Panc1 (cell line): ENCODE results near the gene GALNTL6. TPM values are rescaled to one million over a fixed set of nuclear protein-coding genes. Genes with fewer than 3 reads are reported as not detected.

Experiments used
- ATAC-seq: fragments of 200-7000 bp; cut with Tn5 transposase; 2 replicates; pipeline ENCODE4 v1.9.1; 2020; ENCODE audit warnings: mild to moderate bottlenecking, moderate library complexity
- BruUV-seq: library from RNA; stranded (reverse); fragments of 400-500 nt; replicated peaks from 2 replicates; lab custom pipeline; 2021; lab: Mats Ljungman, UMichigan
- CTCF ChIA-PET: fragments of 300-600 bp; sonication (Branson Sonifier 250); formaldehyde crosslinking; loops from one replicate; lab custom pipeline; 2022; ENCODE audit warnings: antibody characterized with exemption; lab: Charles Lee
- POLR2A ChIA-PET: fragments of 300-600 bp; sonication (Branson Sonifier 250); formaldehyde crosslinking; loops from one replicate; lab custom pipeline; 2022; ENCODE audit warnings: antibody characterized with exemption; lab: Charles Lee
- DNase-seq: peaks from one replicate; pipeline ENCODE4 v3.0.0-alpha.2; 2010; ENCODE audit warnings: low read depth, low spot score
- H3K27ac ChIP-seq: 2 replicates; pipeline ENCODE4 v1.5.1; 2011; ENCODE audit warnings: mild to moderate bottlenecking, low read length, inconsistent platforms
- H3K27me3 ChIP-seq: fragments of 200-500 bp; sonication (Bioruptor generic); 2 replicates; pipeline ENCODE4 v1.6.0; 2014; ENCODE audit warnings: low read length, inconsistent platforms; ENCODE audit not compliant: control insufficient read depth, insufficient read depth
- H3K36me3 ChIP-seq: fragments of 200-500 bp; sonication (Bioruptor generic); 2 replicates; pipeline ENCODE4 v1.5.1; 2014; ENCODE audit warnings: inconsistent platforms, mild to moderate bottlenecking, low read length, moderate library complexity; ENCODE audit not compliant: control insufficient read depth, insufficient read depth
- H3K4me1 ChIP-seq: 2 replicates; pipeline ENCODE4 v1.5.1; 2011; ENCODE audit warnings: inconsistent platforms, mild to moderate bottlenecking, low read length, moderate library complexity; ENCODE audit not compliant: control insufficient read depth, insufficient read depth
- H3K4me3 ChIP-seq, 2 experiments: 2 replicates each; pipeline ENCODE4 v1.5.1; 2011 to 2012; ENCODE audit warnings: low read depth in 2 of 2, low read length in 2 of 2, mild to moderate bottlenecking in 2 of 2, inconsistent platforms in 1 of 2, moderate library complexity in 1 of 2
- H3K9me3 ChIP-seq: fragments of 200-500 bp; sonication (Bioruptor generic); 2 replicates; pipeline ENCODE4 v1.5.1; 2014; ENCODE audit warnings: low read depth, mild to moderate bottlenecking, inconsistent platforms, low read length, moderate library complexity; ENCODE audit not compliant: control insufficient read depth, insufficient read depth
- CTCF ChIP-seq: fragments of 450-650 bp; IDR thresholded peaks from 2 replicates; pipeline ENCODE4 v1.5.1; 2017; ENCODE audit warnings: mild to moderate bottlenecking
- POLR2AphosphoS5 ChIP-seq: IDR thresholded peaks from 2 replicates; pipeline ENCODE4 v1.6.1; 2012; ENCODE audit warnings: mild to moderate bottlenecking, low read depth, low read length, moderate library complexity
- REST ChIP-seq, 2 experiments: IDR thresholded peaks; 2 replicates each; pipeline ENCODE4 v1.6.1; 2011 to 2012; ENCODE audit warnings: low read depth in 2 of 2, control low read depth in 1 of 2, low read length in 1 of 2, mild to moderate bottlenecking in 1 of 2, moderate library complexity in 1 of 2; ENCODE audit not compliant: insufficient read depth in 1 of 2
- SIN3A ChIP-seq: IDR thresholded peaks from 2 replicates; pipeline ENCODE4 v1.6.1; 2012; ENCODE audit warnings: low read depth, mild to moderate bottlenecking, low read length, moderate library complexity, borderline replicate concordance; ENCODE audit not compliant: insufficient read depth
- TCF7L2 ChIP-seq: IDR thresholded peaks from 2 replicates; pipeline ENCODE4 v1.6.1; 2011; ENCODE audit warnings: mild to moderate bottlenecking, low read depth, low read length, inconsistent platforms
- in situ Hi-C: cut with HindIII; loops from 2 replicates; pipeline ENCODE4 v1.10.0; 2016; ENCODE audit warnings: low sequenced_read_pairs, low pct_unique_long_range_greater_than_20kb
- intact Hi-C: fragments of 100-400 bp; cut with micrococcal nuclease; formaldehyde crosslinking; loops from one replicate; pipeline ENCODE4 v1.10.0; 2022; ENCODE audit not compliant: unreplicated experiment
- total RNA-seq: library from RNA; stranded (reverse); gene quantifications from one replicate; pipeline ENCODE4 v1.2.1, GENCODE V29; 2021; ENCODE audit not compliant: unreplicated experiment

The GALNTL6 gene
- total RNA-seq, 1 experiment from 2014 or later: not detected

- ATAC-seq: no peak
- intact Hi-C loops: no loop called here
- no TSS peak for BruUV-seq
- CTCF ChIA-PET: no interaction called here
- H3K27me3 ChIP-seq: no peaks in the 10 kb centered on the region
- in situ Hi-C loops: no loop called here
- no peaks in the 10 kb centered on the region for H3K9me3 ChIP-seq
- no peaks in the 10 kb centered on the region for H3K4me1 ChIP-seq
- no peak for TF ChIP-seq POLR2AphosphoS5
- H3K27ac ChIP-seq: no peak overlapping the region
- POLR2A ChIA-PET: no interaction called here
- no peak for DNase-seq
- H3K36me3 ChIP-seq: no peaks in the 10 kb centered on the region
- H3K4me3 ChIP-seq: no peak overlapping the region
Observed at GRCh38 chr4:172011196-172011595, 198.0 kb downstream of the GALNTL6 start.

- ChIA-PET POLR2A (no interaction called here), CTCF (no interaction called here)
- no peak overlapping the region for H3K27ac ChIP-seq
- no peaks in the 10 kb centered on the region for H3K4me1 ChIP-seq
- H3K27me3 ChIP-seq: no peaks in the 10 kb centered on the region
- DNase-seq (no peak), ATAC-seq (no peak)
- H3K9me3 ChIP-seq: no peaks in the 10 kb centered on the region
- no peak overlapping the region for H3K4me3 ChIP-seq
- intact Hi-C loops: no loop called here
- no TSS peak for BruUV-seq
- TF ChIP-seq REST (IDR thresholded peaks at IDR 0.05; ENCODE audit: insufficient read depth in 1 of 2, low read depth in 2 of 2, low read length in 1 of 2) (no peak), CTCF (no peak)
- no peaks in the 10 kb centered on the region for H3K36me3 ChIP-seq
- in situ Hi-C loops: no loop called here
Observed at GRCh38 chr4:172018358-172018757, 205.2 kb downstream of the GALNTL6 start.

GRCh38 chr4:172035562-172035961 lies 222.4 kb downstream of the GALNTL6 start:
- DNase-seq (no peak), ATAC-seq (no peak)
- Histone ChIP-seq H3K36me3 (no peaks in the 10 kb centered on the region), H3K27me3 (no peaks in the 10 kb centered on the region), H3K9me3 (no peaks in the 10 kb centered on the region), H3K27ac (no peak overlapping the region), H3K4me3 (no peak overlapping the region), H3K4me1 (no peaks in the 10 kb centered on the region)
- BruUV-seq: no TSS peak
- intact Hi-C loops (no loop called here), in situ Hi-C loops (no loop called here)
- CTCF ChIA-PET: no interaction called here
- POLR2A ChIA-PET: no interaction called here
- no peak for TF ChIP-seq TCF7L2
- no peak for TF ChIP-seq POLR2AphosphoS5
- no peak for TF ChIP-seq CTCF
- TF ChIP-seq SIN3A: no peak
- no peak for TF ChIP-seq REST (IDR thresholded peaks at IDR 0.05; ENCODE audit: insufficient read depth in 1 of 2, low read depth in 2 of 2, low read length in 1 of 2)
